GM19099 (cell line): Measurements from ENCODE around the gene XPO4.

Experiments
- POLR2A ChIP-seq: IDR thresholded peaks from 3 replicates; pipeline ENCODE4 v1.6.1; 2011; ENCODE audit warnings: low read depth; ENCODE audit not compliant: insufficient read length; ENCODE audit errors: extremely low read depth

The XPO4 gene

GRCh38 chr13:20902438-20903163 lies at the start of gene XPO4:
TSS of gene XPO4 (minus strand) at chr13:20902746. CDS start at chr13:20902738, 8 bp downstream.
- peak; percentile 96 for TF ChIP-seq POLR2A

- TF ChIP-seq POLR2A = no peak
Observed at GRCh38 chr13:20945952-20946383, 43.4 kb upstream of the XPO4 start.

GRCh38 chr13:20942938-20943559 lies 40.5 kb upstream of the XPO4 start:
- no peak for TF ChIP-seq POLR2A

DNA sequence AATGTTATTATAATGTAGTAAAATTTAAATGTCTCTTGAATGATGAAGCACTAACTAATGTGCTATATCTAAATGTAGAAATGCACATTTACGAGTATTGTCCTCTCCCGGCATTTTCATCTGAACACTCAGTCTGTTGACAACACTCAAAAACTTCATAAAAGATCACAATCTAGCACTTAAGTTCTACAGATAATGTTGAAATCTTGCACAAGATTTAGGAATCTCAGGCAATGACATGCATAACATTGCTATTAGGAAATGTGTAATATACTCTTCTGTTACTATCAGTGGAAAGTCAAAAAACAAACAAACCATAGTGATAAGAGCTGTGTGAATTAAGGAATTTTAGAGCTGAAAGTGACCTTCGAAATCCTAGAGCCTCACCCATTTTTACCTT lies 37.5 kb upstream of the XPO4 start:
- no peak for TF ChIP-seq POLR2A

GRCh38 chr13:20939662-20940061 lies 37.1 kb upstream of the XPO4 start:
- no peak for TF ChIP-seq POLR2A

DNA sequence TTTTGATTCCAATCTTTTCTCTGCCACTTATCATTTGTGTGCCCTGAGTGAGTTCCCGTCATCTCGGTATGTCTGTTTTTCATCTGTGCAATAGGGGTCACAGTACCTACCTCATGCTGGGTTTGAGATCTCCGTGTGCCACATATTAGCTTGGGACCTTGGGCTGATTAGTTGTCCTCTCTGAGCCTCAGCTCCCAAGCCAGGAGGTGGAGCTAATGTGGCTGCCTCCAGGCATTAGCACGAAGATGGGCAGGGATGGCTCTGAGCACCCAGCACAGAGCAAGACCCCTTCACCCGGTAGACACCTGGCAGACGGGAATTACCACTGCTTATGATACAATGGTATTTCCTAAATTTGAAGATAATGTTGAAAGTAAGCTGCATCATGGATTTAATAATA lies 35.8 kb upstream of the XPO4 start:
- TF ChIP-seq POLR2A = no peak

DNA sequence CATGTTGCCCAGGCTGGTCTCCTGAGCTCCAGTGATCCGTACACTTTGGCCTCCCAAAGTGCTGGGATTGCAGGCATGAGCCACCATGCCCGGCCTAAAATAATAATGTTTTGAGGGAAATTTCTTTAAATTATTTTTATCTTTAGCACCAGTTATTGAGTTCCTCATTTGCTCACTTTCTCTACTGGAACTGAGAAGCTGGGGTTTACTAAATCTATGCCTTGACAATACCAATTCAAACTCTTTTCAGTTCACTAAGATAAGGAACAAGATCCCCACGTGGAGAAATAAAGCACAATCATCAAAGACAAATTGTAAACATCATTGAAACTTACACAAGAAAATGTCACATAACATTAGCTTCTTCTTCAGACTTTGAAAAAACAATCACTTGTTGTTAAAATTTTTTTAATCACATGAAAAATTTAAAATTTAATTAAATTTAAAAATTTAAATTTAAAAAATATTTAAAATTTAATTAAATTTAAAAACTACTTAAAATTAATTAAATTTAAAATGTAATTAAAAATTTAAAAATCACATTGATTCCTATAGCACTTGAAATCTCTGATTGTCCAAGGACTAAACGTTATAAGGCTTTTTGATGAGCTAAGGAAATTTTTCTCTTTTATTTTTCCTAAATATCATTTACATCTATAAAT lies 25.2 kb upstream of the XPO4 start:
- TF ChIP-seq POLR2A = no peak

DNA sequence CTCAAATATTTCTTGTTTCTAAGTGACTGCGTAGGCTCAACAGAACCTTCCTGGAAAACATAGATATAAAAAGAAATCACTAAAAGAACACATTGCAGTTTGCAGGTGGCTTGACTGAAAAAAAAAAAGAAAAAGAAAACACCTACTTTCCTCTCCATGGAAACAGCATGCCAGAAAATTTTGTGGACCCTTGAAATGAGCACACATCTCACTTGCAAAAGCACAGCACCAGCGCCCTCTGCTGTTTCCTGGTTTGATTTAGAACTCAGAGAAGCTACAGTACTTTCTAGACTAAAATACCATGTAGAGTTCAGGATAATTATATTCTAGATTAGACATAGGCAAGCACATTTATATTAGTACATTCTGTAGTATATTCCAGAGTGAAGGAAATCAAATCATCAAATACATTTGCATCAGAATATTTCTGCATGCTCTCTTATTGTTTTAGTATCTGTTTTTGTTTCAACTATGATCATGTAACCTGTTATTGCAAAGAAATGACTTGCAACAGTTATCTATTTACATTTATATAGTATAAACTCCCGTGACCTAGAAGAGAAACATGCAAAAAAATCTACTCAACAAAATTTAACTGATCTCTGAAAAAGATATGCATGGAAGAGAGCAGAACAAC lies 22.3 kb upstream of the XPO4 start:
- no peak for TF ChIP-seq POLR2A

GRCh38 chr13:20923272-20923671 lies 20.7 kb upstream of the XPO4 start:
- no peak for TF ChIP-seq POLR2A

- TF ChIP-seq POLR2A = no peak
Observed at GRCh38 chr13:20921572-20921971, 19.0 kb upstream of the XPO4 start.

- TF ChIP-seq POLR2A = no peak
Observed at GRCh38 chr13:20911037-20911436, 8.5 kb upstream of the XPO4 start.

- TF ChIP-seq POLR2A = no peak
Observed at GRCh38 chr13:20908714-20909497, 6.4 kb upstream of the XPO4 start.

DNA sequence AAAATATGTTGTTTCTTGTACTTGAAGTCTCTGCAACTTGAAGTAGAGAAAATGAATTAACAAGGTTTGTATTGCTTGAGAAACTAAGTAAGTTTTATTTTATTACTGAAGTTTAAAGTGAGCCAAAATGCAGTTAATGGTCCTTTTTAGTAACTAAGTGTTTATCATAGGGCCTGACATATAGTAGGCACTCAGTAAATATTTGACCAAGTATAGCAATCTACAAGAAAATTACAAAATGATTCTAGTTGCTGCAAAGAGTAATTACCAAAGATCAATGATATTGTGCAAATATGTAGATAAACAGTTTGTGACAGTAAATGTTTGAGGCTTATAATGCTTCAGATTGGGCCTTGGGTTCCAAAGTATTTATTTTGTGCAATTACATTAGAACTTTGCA lies 2.4 kb upstream of the XPO4 start:
- TF ChIP-seq POLR2A = no peak

DNA sequence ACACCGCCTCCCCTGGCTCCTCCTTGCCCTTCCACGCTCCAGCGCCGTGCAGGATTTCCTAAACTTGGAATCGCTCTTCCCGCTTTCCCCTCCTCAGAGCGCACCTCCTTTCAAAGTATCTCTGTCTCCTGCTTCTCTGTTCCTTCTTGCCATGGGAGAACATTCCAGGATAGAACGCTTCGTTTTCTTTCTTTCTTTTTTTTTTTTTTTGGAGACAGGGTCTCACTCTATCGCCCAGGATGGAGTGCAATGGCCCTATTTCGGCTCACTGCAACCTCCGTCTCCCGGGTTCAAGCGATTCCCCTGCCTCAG lies 574 bp upstream of the XPO4 start:
- no peak for TF ChIP-seq POLR2A
